HepG2 (cell line): Measurements from ENCODE around the gene SAMM50. TPM values are rescaled to one million over a fixed set of nuclear protein-coding genes. Genes with fewer than 3 reads are reported as not detected.

Source experiments
- ATAC-seq: fragments of 200-7000 bp; cut with Tn5 transposase; 3 replicates; pipeline ENCODE4 v1.9.1; 2020; ENCODE audit warnings: mild to moderate bottlenecking, moderate library complexity
- BruUV-seq: library from RNA; stranded (reverse); fragments of 400-500 nt; replicated peaks from 2 replicates; lab custom pipeline; 2021; lab: Mats Ljungman, UMichigan
- CTCF ChIA-PET: fragments of 300-600 bp; formaldehyde crosslinking; extraction: SDS; loops from one replicate; lab custom pipeline; 2021; ENCODE audit warnings: low total read pairs, inconsistent platforms, low intra/inter-chr PET ratio; lab: Yijun Ruan, JAX
- POLR2A ChIA-PET: fragments of 350-600 bp; sonication (Branson Sonifier 250); formaldehyde crosslinking; loops from one replicate; lab custom pipeline; 2020; ENCODE audit warnings: antibody characterized with exemption, inconsistent platforms; lab: Yijun Ruan, JAX
- DNase-seq: peaks from one replicate; pipeline ENCODE4 v3.0.0-alpha.2; 2015; ENCODE audit warnings: low spot score
- FAIRE-seq: peaks from 3 replicates; lab custom pipeline; 2011; peaks lifted over from hg19 to GRCh38; lab: Jason Lieb, UNC
- H2AFZ ChIP-seq: one replicate; pipeline ENCODE4 v1.6.1; 2011; ENCODE audit warnings: low read length, inconsistent platforms
- H3K27ac ChIP-seq: fragments of 300-600 bp; 3 replicates; pipeline ENCODE4 v1.8.0; 2011; ENCODE audit warnings: mixed run types, mild to moderate bottlenecking, mixed read lengths, low read length, inconsistent platforms; ENCODE audit not compliant: insufficient read depth; ENCODE audit errors: extremely low read length
- H3K27me3 ChIP-seq, 2 experiments: fragments of 200-600 bp in 1 of 2; 2 replicates in 1 of 2; 3 replicates in 1 of 2; pipeline versions ENCODE4 v1.6.0 to v1.8.0; 2011; ENCODE audit warnings: low read length in 2 of 2, mild to moderate bottlenecking in 2 of 2, moderate library complexity in 2 of 2, inconsistent platforms in 1 of 2; ENCODE audit not compliant: insufficient read depth in 2 of 2, control insufficient read depth in 1 of 2
- H3K36me3 ChIP-seq, 2 experiments: fragments of 200-600 bp in 1 of 2; replicated peaks in 1 of 2; 2 replicates in 1 of 2; 3 replicates in 1 of 2; pipeline versions ENCODE4 v1.5.1 to v1.8.0; 2011; ENCODE audit warnings: low read length in 2 of 2, inconsistent platforms in 1 of 2; ENCODE audit not compliant: insufficient read depth in 2 of 2, control insufficient read depth in 1 of 2
- H3K4me1 ChIP-seq: 2 replicates; pipeline ENCODE4 v1.5.1; 2012; ENCODE audit warnings: low read length, inconsistent platforms; ENCODE audit not compliant: insufficient read depth
- H3K4me2 ChIP-seq: 2 replicates; pipeline ENCODE4 v1.6.0; 2011; ENCODE audit warnings: low read depth, low read length, inconsistent platforms
- H3K4me3 ChIP-seq, 3 experiments: fragments of 200-600 bp in 1 of 3; sonication (generic), shearing (Covaris generic) in 1 of 3; replicated peaks in 1 of 3; 2 replicates each; pipeline ENCODE4 v1.5.1; 2011 to 2016; ENCODE audit warnings: low read length in 3 of 3, inconsistent platforms in 2 of 3, low read depth in 2 of 3, mild to moderate bottlenecking in 2 of 3, control low read depth in 1 of 3, mixed read lengths in 1 of 3; ENCODE audit not compliant: insufficient read depth in 1 of 3
- H3K79me2 ChIP-seq: one replicate; pipeline ENCODE4 v1.6.1; 2011; ENCODE audit warnings: low read length, inconsistent platforms; ENCODE audit not compliant: insufficient read depth
- H3K9ac ChIP-seq: 2 replicates; pipeline ENCODE4 v1.6.0; 2011; ENCODE audit warnings: mild to moderate bottlenecking, low read depth, low read length, inconsistent platforms; ENCODE audit not compliant: insufficient read depth
- H3K9me3 ChIP-seq: 2 replicates; pipeline ENCODE4 v1.5.1; 2012; ENCODE audit warnings: mild to moderate bottlenecking, low read length
- H4K20me1 ChIP-seq: 2 replicates; pipeline ENCODE4 v1.6.0; 2011; ENCODE audit warnings: inconsistent platforms, mild to moderate bottlenecking, low read length, moderate library complexity; ENCODE audit not compliant: insufficient read depth
- ATF7 ChIP-seq, 2 experiments: fragments of 450-650 bp in 1 of 2; sonication (generic) in 1 of 2; formaldehyde crosslinking in 1 of 2; IDR thresholded peaks; 2 replicates each; pipeline versions ENCODE4 v1.4.0 to v1.6.1; 2016 to 2020; ENCODE audit warnings: antibody characterized with exemption in 1 of 2, mild to moderate bottlenecking in 1 of 2, missing genetic modification reagents in 1 of 2
- HHEX ChIP-seq: IDR thresholded peaks from 2 replicates; pipeline ENCODE4 v1.6.1; 2016; ENCODE audit warnings: control low read depth
- STAT5B ChIP-seq: sonication (generic); formaldehyde crosslinking; IDR thresholded peaks from 2 replicates; pipeline ENCODE4 v1.4.0; 2020; ENCODE audit warnings: missing genetic modification reagents
- TOE1 ChIP-seq: sonication (generic); formaldehyde crosslinking; IDR thresholded peaks from 2 replicates; pipeline ENCODE4 v1.4.0; 2020; ENCODE audit warnings: mild to moderate bottlenecking, missing genetic modification reagents
- ZFY ChIP-seq: sonication (generic); formaldehyde crosslinking; IDR thresholded peaks from 2 replicates; pipeline ENCODE4 v1.4.0; 2020; ENCODE audit warnings: missing genetic modification reagents
- ZNF558 ChIP-seq: sonication (generic); formaldehyde crosslinking; IDR thresholded peaks from 2 replicates; pipeline ENCODE4 v1.9.0; 2022; ENCODE audit warnings: mild to moderate bottlenecking, missing genetic modification reagents, borderline replicate concordance
- WGBS: methylation state at CpG from one replicate; pipeline ENCODE4 v1.1.6; 2017; ENCODE audit warnings: low lambda C conversion rate; 5-methylcytosine and 5-hydroxymethylcytosine counted together
- in situ Hi-C: cut with HindIII; loops from 2 replicates; pipeline ENCODE4 v1.10.0; 2017; ENCODE audit warnings: low pct_unique_long_range_greater_than_20kb; ENCODE audit not compliant: extremely low pct_ligation_motif_present
- intact Hi-C: fragments of 100-400 bp; cut with micrococcal nuclease; formaldehyde crosslinking; loops from one replicate; pipeline ENCODE4 v1.10.0; 2022; ENCODE audit not compliant: unreplicated experiment
- polyA plus RNA-seq, 8 experiments: library from polyadenylated mRNA; depleted of rRNA in 3 of 8; stranded (reverse) in 7 of 8; unstranded in 1 of 8; fragments of >200 nt; fragmentation: Illumina TruSeq in 4 of 8; extraction: Trizol in 4 of 8; gene quantifications; 2 replicates each; pipeline versions ENCODE4 v1.2.1 to v1.2.3, GENCODE V29; 2011 to 2016; ENCODE audit warnings: low read depth in 4 of 8, missing spikeins in 1 of 8, mixed read lengths in 1 of 8; ENCODE audit not compliant: insufficient read depth in 1 of 8
- total RNA-seq, 5 experiments: library from RNA; depleted of rRNA; stranded (reverse); fragments of >200 nt; fragmentation: Illumina TruSeq; extraction: Trizol; gene quantifications; 2 replicates each; pipeline ENCODE4 v1.2.3, GENCODE V29; 2016; ENCODE audit warnings: low read depth in 1 of 5
- TF ChIP-seq, protein P1 (sequence below): sonication (generic); formaldehyde crosslinking; IDR thresholded peaks from 2 replicates; pipeline ENCODE4 v1.8.1; 2023; ENCODE audit warnings: mild to moderate bottlenecking, missing genetic modification reagents
- TF ChIP-seq, protein P2 (sequence below): sonication (generic); formaldehyde crosslinking; IDR thresholded peaks from 2 replicates; pipeline ENCODE4 v1.9.0; 2022; ENCODE audit warnings: low read depth, missing genetic modification reagents
- TF ChIP-seq, protein P3 (sequence below): sonication (generic); formaldehyde crosslinking; IDR thresholded peaks from 2 replicates; pipeline ENCODE4 v1.8.0; 2022; ENCODE audit warnings: missing genetic modification reagents, mild to moderate bottlenecking, moderate library complexity, borderline replicate concordance

The SAMM50 gene
- total and polyA plus RNA-seq, 2 of the 13 experiments (the other 11 are each of a cell fraction or from before 2014, with no cell fraction given) = 34.7 to 63.4 TPM

DNA sequence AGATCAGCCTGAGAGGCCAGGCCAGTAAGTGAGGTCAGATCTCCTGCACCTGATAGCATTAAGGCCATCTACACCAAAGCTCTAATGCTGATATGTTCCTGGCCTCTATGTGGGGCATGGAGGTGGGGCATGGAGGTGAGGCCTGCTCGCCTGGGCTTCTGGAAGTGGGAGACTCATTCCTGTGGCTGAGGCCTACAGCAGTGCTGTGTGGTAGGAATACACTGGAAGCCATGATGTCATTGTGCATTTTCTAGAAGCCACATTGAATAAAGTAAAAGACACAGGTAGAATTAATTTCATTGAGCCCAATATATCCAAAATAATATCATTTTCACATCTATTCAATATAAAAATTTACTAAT is 28.9 kb upstream of the SAMM50 start:
- BruUV-seq = no TSS peak
- H3K9ac ChIP-seq = peak overlapping the region; percentile 62
- H3K4me1 ChIP-seq = peaks cover 62% of the 10 kb centered on the region
- peak overlapping the region in 1 of 3 experiments; percentile 43; a peak in 2 of 6 replicates for H3K4me3 ChIP-seq
- H4K20me1 ChIP-seq = peaks cover 22% of the 10 kb centered on the region
- no peaks in the 10 kb centered on the region for H3K9me3 ChIP-seq
- in situ Hi-C loops = no loop called here
- H2AFZ ChIP-seq = no peak overlapping the region
- H3K36me3 ChIP-seq = peaks cover 7 to 15% of the 10 kb centered on the region in 2 experiments
- FAIRE-seq = no peak
- POLR2A ChIA-PET = interaction anchor here (1.6 to 3.6 kb wide), 2 partner anchors 20 to 28 kb away, joined by 10 to 21 read pairs; partner anchors contain the start of gene SAMM50
- CTCF ChIA-PET = no interaction called here
- no peak for ATAC-seq
- WGBS = 69% methylated on average over 1 of the region's 1 CpG
- H3K79me2 ChIP-seq = peaks cover 13% of the 10 kb centered on the region
- no peak for DNase-seq
- peak overlapping the region; percentile 97 for H3K27ac ChIP-seq
- no peaks in the 10 kb centered on the region; a peak in 1 of 5 replicates for H3K27me3 ChIP-seq
- TF ChIP-seq TOE1 (CRISPR knock-in tag) = no peak
- TF ChIP-seq HHEX = no peak
- TF ChIP-seq, protein P1, sequence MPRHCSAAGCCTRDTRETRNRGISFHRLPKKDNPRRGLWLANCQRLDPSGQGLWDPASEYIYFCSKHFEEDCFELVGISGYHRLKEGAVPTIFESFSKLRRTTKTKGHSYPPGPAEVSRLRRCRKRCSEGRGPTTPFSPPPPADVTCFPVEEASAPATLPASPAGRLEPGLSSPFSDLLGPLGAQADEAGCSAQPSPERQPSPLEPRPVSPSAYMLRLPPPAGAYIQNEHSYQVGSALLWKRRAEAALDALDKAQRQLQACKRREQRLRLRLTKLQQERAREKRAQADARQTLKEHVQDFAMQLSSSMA = no peak
- no peak for TF ChIP-seq STAT5B (CRISPR knock-in tag)
- TF ChIP-seq ZFY (CRISPR knock-in tag) = peak; percentile 52; the same call in 1 of the 2 replicates
- TF ChIP-seq, protein P2, sequence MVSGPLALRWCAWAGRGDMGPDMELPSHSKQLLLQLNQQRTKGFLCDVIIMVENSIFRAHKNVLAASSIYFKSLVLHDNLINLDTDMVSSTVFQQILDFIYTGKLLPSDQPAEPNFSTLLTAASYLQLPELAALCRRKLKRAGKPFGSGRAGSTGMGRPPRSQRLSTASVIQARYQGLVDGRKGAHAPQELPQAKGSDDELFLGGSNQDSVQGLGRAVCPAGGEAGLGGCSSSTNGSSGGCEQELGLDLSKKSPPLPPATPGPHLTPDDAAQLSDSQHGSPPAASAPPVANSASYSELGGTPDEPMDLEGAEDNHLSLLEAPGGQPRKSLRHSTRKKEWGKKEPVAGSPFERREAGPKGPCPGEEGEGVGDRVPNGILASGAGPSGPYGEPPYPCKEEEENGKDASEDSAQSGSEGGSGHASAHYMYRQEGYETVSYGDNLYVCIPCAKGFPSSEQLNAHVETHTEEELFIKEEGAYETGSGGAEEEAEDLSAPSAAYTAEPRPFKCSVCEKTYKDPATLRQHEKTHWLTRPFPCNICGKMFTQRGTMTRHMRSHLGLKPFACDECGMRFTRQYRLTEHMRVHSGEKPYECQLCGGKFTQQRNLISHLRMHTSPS = no peak
- peak; percentile 41; the same call in 1 of the 2 replicates for TF ChIP-seq ATF7 (IDR thresholded peaks at IDR 0.05)
- TF ChIP-seq ATF7 (CRISPR knock-in tag; IDR thresholded peaks at IDR 0.05) = no peak
- TF ChIP-seq, protein P3, sequence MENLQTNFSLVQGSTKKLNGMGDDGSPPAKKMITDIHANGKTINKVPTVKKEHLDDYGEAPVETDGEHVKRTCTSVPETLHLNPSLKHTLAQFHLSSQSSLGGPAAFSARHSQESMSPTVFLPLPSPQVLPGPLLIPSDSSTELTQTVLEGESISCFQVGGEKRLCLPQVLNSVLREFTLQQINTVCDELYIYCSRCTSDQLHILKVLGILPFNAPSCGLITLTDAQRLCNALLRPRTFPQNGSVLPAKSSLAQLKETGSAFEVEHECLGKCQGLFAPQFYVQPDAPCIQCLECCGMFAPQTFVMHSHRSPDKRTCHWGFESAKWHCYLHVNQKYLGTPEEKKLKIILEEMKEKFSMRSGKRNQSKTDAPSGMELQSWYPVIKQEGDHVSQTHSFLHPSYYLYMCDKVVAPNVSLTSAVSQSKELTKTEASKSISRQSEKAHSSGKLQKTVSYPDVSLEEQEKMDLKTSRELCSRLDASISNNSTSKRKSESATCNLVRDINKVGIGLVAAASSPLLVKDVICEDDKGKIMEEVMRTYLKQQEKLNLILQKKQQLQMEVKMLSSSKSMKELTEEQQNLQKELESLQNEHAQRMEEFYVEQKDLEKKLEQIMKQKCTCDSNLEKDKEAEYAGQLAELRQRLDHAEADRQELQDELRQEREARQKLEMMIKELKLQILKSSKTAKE (CRISPR knock-in tag) = no peak
- TF ChIP-seq ZNF558 (CRISPR knock-in tag) = no peak
- intact Hi-C loops = no loop called here
- peak overlapping the region; percentile 94 for H3K4me2 ChIP-seq
